Erythroblast (primary cell): Measurements from ENCODE around the gene CRACR2A.

ENCODE experiments used
- DNase-seq, 2 experiments: peaks; one replicate each; lab custom pipeline; 2025; lab: John Stamatoyannopoulos, UW
- GATA1 ChIP-seq: IDR thresholded peaks from 2 replicates; pipeline ENCODE4 v1.6.1; 2011; ENCODE audit warnings: low read depth, mild to moderate bottlenecking, control low read depth, low read length, moderate library complexity
- POLR2A ChIP-seq: IDR thresholded peaks from 2 replicates; pipeline ENCODE4 v1.6.1; 2011; ENCODE audit warnings: mild to moderate bottlenecking, low read length

CRACR2A gene

GRCh38 chr12:3704512-3705353 is 48.2 kb downstream of the CRACR2A start:
- TF ChIP-seq GATA1, result no peak
- no peak for TF ChIP-seq POLR2A
- DNase-seq, result no peak

- no peak for DNase-seq
- TF ChIP-seq GATA1 (no peak), POLR2A (no peak)
Measured at GRCh38 chr12:3700861-3701260, 52.0 kb downstream of the CRACR2A start.

GRCh38 chr12:3698218-3698974 is 54.5 kb downstream of the CRACR2A start:
- DNase-seq, result no peak
- TF ChIP-seq GATA1, result no peak
- no peak for TF ChIP-seq POLR2A

GRCh38 chr12:3697311-3697870 is 55.5 kb downstream of the CRACR2A start:
- TF ChIP-seq GATA1, result no peak
- no peak for TF ChIP-seq POLR2A

GRCh38 chr12:3694673-3695072 is 58.2 kb downstream of the CRACR2A start:
- no peak for DNase-seq

More at GRCh38 chr12:3697311-3697870, 55.5 kb downstream of the CRACR2A start:
- DNase-seq, result no peak

GRCh38 chr12:3692616-3693365 is 60.1 kb downstream of the CRACR2A start:
- TF ChIP-seq POLR2A (no peak), GATA1 (no peak)
- DNase-seq, result no peak

More at GRCh38 chr12:3694673-3695072, 58.2 kb downstream of the CRACR2A start:
- TF ChIP-seq POLR2A (no peak), GATA1 (no peak)

GRCh38 chr12:3686463-3686862 is 66.4 kb downstream of the CRACR2A start:
- TF ChIP-seq POLR2A (no peak), GATA1 (no peak)
- no peak for DNase-seq

GRCh38 chr12:3685830-3686229 is 67.1 kb downstream of the CRACR2A start:
- TF ChIP-seq GATA1, result no peak
- no peak for TF ChIP-seq POLR2A
- peak in 1 of 2 experiments; percentile 4 for DNase-seq

- peak in 1 of 2 experiments; percentile 27 for DNase-seq
- TF ChIP-seq POLR2A (no peak), GATA1 (no peak)
Measured at GRCh38 chr12:3684449-3685051, 68.4 kb downstream of the CRACR2A start.

- no peak for TF ChIP-seq POLR2A
- TF ChIP-seq GATA1, result peak; percentile 46
- peak; percentile 83 to 93 for DNase-seq
Measured at GRCh38 chr12:3683670-3684069, 69.2 kb downstream of the CRACR2A start.

- no peak for DNase-seq
- no peak for TF ChIP-seq GATA1
- TF ChIP-seq POLR2A, result no peak
Measured at GRCh38 chr12:3681595-3682061, 71.3 kb downstream of the CRACR2A start.

- peak; percentile 21 to 27 for DNase-seq
- TF ChIP-seq POLR2A (no peak), GATA1 (no peak)
Measured at GRCh38 chr12:3680919-3681594, 71.9 kb downstream of the CRACR2A start.
